ELR (cell line): ENCODE measurements around the gene LEO1.

ENCODE experiments used
- DNase-seq: peaks from one replicate; pipeline ENCODE4 v3.0.0-alpha.2; 2015; ENCODE audit warnings: low read depth

LEO1 gene

DNA sequence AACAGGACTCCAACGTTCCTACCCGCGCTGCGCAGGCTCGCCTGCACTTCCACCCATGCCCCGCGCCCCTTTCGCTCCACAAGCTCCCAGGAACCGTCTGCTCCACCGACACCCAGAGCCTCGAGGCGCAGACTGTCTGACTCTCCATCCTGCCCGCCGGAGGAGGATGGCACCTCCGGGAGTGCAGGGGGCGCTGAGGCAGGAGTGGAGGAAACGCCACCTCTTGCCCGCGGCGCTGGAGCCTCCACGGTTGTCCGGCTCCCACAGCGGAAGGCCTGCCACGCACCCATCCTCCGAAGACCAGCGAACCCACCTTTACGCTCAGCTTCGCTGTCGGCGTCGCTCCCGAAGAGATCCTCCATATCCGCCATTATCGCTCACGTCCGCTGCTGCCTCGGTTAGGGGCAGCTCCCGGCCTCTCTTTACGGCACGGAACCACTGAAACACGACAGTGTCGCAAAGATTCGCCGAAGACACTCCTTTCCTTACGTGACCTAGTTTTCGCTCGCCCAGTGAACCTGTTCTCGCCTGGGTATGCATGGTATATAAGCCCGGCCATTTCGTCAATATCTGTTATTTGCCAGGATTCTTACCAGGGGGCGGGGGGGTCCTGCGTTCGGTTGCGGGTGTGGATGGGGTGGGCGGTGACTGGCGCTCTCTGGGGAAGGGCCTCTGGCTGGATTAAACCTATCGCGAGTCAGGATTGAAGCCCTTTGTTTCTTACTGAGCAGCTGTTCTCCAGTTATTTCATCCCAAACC, at the start of gene LEO1:
Gene LEO1 (minus strand): TSS at position 404 of the 759 bp plus-strand sequence. CDS start 33 bp downstream, at position 371.
- DNase-seq = peak; percentile 99

- DNase-seq = peak; percentile 96
Observed at GRCh38 chr15:52021128-52021671, 49.6 kb upstream of the LEO1 start.

DNA sequence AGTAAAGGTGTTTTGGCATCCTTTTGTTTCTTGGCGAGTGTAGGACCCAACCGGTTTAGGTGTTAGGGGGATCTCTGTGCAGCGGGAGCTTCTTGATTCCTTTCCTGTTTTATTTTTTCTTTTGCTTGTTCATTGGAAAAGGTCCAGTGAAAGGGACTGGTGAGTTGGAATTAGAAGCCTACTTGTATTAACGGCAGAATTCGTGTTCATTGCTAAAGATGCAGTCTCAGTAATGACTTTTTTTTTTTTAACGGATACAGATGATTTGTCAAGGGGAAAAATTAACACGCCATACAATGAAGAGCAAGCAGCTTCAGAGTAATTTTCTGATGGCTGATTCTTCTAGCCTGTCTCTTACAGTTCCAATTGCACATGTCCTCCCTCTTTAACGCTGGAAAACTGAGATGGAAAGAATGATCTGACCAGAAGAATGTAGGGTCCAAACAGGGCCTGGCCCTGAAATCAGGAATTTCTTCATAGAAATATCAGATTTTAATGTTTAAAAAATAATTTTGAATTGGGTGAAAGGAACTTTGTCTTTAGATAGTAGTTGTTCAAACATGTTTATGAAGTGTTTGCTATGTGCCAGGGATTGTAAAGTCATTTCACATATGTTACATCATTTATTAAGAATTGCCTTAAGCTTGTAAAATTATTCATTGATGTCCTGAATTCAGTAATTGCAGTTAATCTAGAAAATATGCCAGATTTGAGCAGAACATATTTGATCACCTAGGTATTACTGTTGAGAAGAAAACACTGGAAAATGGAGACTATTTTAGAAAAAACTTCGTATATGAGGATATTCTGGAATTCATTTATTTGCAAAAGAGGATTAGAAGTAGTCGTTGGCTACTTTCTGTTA, 48.9 kb upstream of the LEO1 start:
- peak; percentile 50 for DNase-seq

- peak; percentile 92 for DNase-seq
Observed at GRCh38 chr15:52019394-52020220, 48.0 kb upstream of the LEO1 start.

DNA sequence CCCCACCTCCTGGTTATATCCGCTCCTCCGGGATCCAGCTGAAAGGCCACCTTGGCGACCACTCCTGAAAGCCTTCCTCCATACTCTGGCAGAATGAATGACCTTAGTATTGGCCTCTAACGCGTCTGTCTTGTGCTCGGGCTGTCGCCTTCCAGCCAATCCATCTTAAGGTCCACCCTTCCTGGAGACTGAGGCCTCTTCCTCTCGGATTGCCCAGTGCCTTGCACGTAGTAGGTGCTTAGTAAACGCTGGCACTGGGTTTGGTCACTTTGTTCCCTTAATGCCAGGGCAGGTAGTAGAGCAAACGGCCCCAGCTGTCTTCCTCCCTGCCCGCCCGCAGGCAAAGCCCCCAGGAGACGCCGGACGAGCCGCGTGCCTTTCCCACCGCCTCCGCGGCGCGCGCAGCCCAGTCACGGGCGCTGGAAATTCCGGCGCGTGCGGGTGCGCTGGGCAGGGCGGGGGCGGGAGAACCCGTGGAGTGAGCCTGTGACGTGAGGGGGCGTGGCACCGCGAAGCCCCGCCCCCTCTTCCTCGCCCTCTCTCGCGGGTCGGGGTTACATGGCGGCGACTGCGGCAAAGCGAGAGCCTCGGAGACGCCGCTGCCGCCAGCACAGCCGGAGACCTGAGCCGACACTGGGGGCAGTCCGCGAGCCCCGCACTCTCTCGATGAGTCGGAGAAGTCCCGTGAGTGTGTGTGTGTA, 47.3 kb upstream of the LEO1 start, which contains the start of gene MAPK6:
Gene MAPK6 (plus strand): TSS at position 527 of the 701 bp plus-strand sequence. CDS start 27,242 bp downstream, outside the sequence.
- DNase-seq = peak; percentile 92

DNA sequence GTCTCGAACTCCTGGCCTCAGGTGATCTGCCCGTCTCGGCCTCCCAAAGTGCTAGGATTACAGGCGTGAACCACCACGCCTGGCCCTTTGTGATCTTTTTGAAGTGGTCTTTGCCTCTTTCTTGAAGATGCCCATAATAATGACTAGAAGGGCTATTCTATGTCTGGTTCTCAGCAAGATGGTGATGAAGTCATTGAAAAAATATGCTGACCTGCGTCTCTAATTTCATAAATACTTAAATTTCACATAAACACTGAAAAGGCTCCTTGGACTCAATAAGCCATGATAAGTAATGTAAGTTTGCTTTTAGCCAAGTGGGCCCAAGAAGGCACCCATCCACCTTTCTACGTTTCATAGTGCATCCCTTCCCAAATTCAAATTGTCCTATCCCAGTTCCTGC, 46.7 kb upstream of the LEO1 start:
- DNase-seq = peak; percentile 60

- no peak for DNase-seq
Observed at GRCh38 chr15:52016316-52016715, 44.7 kb upstream of the LEO1 start.

- DNase-seq = no peak
Observed at GRCh38 chr15:52014616-52015015, 43.0 kb upstream of the LEO1 start.

GRCh38 chr15:52013151-52013791, 41.7 kb upstream of the LEO1 start:
- DNase-seq = peak; percentile 88

DNA sequence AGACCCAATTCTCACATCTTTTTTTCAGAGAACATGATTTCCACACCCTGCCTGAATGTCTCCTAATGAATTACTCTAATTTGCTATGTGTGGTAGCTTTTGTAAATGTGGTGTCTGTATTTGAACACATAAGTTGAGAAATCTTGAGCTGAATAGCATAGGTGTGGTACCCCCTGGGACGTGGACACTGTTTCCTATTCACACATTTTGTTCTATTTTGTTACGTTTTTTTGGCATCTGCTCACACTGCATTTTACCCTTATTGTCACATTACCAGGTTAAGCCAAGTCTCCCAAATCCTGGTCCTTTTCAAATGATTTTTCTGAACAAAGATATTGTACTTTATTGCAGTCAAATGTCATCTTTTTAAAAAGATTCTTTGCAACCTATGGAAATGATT, 40.6 kb upstream of the LEO1 start:
- no peak for DNase-seq

- DNase-seq = peak; percentile 9
Observed at GRCh38 chr15:52011711-52012144, 40.1 kb upstream of the LEO1 start.

- peak; percentile 93 for DNase-seq
Observed at GRCh38 chr15:52010633-52011595, 39.3 kb upstream of the LEO1 start.

DNA sequence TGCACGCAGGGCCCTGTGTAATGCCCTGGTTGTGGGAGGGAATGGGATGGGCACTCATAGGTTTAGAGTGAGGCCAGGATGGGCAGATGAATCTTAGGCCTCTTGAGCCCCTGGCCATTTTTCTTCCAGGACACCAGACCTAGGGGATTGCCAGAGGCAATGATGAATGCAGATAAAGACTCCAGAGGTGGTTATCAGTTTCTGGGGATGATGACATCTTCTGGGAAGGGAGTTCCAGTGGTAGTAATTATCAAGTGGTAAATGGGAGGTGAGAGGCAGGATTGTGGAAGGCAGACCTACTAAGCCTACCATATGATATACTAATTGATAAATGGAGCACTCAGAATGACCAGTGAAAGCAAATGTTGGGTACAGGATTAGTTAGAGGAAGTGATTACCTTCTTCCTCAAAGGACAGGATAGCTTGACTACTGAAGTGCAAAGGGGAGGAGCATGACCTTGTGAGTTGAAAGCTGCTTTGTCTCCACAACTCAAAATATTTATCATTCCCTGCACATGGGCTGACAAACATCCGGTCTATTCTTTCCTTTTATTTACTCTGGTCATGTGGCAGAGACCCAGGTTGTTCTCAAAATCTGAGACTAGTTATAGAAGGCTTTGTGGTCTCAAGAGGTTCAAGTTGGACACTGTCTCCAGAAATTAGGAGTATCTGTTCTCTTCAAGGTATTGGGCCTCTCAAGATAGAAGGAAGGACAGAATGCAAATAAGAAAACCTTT, 37.3 kb upstream of the LEO1 start:
- no peak for DNase-seq

DNA sequence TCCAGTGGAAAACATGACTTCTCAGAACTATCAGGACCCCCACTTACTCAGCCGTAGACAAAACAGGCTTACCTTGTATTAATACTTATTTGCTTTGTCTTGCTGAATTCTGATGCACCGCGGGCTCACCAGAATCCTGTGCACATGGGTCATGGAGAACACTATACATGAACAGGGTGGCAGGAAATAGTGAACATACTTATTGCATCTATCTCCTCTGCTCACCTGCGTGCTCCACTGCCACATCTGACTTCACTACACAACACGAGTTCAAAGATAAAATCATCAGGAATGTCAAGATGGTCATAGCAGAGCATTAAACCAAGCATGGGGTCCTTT, 36.8 kb upstream of the LEO1 start:
- DNase-seq = no peak

GRCh38 chr15:52006702-52007340, 35.2 kb upstream of the LEO1 start:
- DNase-seq = no peak

- peak; percentile 74 for DNase-seq
Observed at GRCh38 chr15:52005748-52006701, 34.4 kb upstream of the LEO1 start.

DNA sequence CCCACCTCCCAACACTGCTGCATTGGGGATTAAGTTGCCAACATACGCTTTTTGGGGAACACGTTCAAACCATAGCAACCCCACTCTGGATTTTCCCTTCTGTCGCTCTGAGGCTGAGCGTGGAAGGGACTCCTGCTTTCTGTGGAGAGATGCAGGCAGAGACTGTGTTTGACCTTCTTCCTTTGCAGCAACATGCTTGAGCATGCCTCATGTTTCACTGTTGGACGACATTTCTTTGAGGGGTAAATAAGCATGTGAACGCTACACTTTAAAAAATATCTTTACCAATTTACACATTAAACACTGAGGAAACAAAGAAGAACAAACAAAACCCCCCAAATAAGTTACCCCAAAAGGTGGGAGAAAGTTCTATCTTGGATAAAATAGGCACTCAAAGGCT, 33.2 kb upstream of the LEO1 start:
- DNase-seq = no peak
